IPS-15b (cell line): Measurements from ENCODE around the gene DAD1.

Experiments used
- H3K27me3 ChIP-seq: one replicate; pipeline ENCODE4 v1.6.1; 2013; ENCODE audit warnings: low read length; ENCODE audit not compliant: control insufficient read depth, insufficient read depth
- H3K36me3 ChIP-seq: one replicate; pipeline ENCODE4 v1.6.1; 2013; ENCODE audit warnings: low read length; ENCODE audit not compliant: control insufficient read depth, insufficient read depth
- H3K4me1 ChIP-seq: one replicate; pipeline ENCODE4 v1.6.1; 2013; ENCODE audit warnings: mild to moderate bottlenecking, low read length; ENCODE audit not compliant: control insufficient read depth, insufficient read depth
- H3K4me3 ChIP-seq: one replicate; pipeline ENCODE4 v1.5.1; 2013; ENCODE audit warnings: low read depth, low read length
- H3K9ac ChIP-seq: one replicate; pipeline ENCODE4 v1.6.1; 2013; ENCODE audit warnings: low read depth, mild to moderate bottlenecking, low read length
- H3K9me3 ChIP-seq: one replicate; pipeline ENCODE4 v1.6.1; 2013; ENCODE audit warnings: mild to moderate bottlenecking, low read length; ENCODE audit not compliant: control insufficient read depth, insufficient read depth

The DAD1 gene

DNA sequence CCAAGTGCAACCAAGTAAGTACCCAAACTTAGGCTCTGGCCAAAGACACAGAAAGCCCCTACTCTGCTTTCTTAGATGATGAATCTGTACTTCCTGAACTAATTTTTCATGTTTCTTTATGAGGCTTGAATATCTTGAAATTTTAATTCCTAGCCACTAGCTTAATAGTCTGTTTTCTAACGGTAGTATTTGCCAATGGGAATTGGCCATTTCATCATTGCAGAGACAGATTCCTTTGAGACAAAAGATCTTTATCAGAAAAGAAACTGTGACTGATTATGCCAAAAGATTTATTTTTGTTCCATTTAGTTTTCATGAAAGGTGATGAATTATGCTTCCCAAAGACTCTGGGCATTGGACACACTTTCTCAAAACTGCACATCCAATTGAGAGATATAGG, 48.7 kb downstream of the DAD1 start:
- Histone ChIP-seq H3K9me3 (peaks cover 3% of the 10 kb centered on the region), H3K4me1 (no peaks in the 10 kb centered on the region), H3K27me3 (peaks cover 3% of the 10 kb centered on the region), H3K9ac (no peak overlapping the region), H3K4me3 (no peak overlapping the region), H3K36me3 (no peaks in the 10 kb centered on the region)

DNA sequence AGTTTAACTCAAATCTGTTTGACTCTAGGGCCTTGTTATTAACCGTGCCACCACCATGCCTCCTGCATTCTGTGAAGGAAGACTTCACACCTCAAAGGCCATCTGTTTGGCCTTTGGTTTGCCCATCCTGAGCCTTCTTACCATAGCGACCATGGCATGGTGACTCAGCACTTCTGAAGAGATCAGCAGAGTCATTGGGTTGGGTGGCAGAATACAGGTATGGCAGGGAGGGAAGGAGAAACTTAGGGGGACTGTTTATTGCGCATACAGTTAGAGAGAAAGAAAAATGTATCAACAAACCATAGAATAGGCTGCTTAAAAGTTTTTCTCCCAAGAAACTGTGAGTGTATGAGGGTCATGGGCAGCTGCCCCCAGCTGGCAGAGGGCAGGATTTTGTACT, 49.2 kb downstream of the DAD1 start:
- no peaks in the 10 kb centered on the region for H3K27me3 ChIP-seq
- no peak overlapping the region for H3K9ac ChIP-seq
- H3K9me3 ChIP-seq = peaks cover 3% of the 10 kb centered on the region
- H3K4me3 ChIP-seq = no peak overlapping the region
- no peaks in the 10 kb centered on the region for H3K36me3 ChIP-seq
- no peaks in the 10 kb centered on the region for H3K4me1 ChIP-seq

DNA sequence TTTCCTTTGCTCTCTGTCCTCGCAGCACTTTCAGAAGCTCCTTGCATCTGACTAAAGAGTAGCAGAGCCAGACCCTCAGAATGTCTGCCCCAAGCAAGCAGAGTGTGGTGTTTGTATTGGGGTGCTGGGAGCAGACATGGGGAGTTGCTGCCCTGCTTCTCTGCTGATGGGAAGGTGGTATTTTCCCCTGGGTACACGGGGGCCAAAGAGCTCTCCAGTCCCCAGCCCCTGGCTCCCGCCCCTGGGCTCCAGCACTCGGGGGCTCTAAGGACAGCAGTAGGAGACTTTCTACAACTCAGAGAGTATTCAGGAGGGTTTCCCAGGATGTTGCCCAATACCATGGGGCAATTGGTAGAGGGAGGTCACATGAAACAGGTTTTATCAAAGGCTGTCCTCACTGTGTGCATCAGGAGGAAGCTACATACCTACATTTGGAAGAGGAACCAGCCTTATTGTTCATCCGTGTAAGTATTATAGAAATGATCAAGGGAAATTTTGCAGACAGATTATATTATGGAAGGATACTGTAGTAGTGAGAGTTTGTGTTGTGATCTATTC, 50.3 kb downstream of the DAD1 start:
- Histone ChIP-seq H3K4me1 (no peaks in the 10 kb centered on the region), H3K9ac (no peak overlapping the region), H3K36me3 (no peaks in the 10 kb centered on the region)

DNA sequence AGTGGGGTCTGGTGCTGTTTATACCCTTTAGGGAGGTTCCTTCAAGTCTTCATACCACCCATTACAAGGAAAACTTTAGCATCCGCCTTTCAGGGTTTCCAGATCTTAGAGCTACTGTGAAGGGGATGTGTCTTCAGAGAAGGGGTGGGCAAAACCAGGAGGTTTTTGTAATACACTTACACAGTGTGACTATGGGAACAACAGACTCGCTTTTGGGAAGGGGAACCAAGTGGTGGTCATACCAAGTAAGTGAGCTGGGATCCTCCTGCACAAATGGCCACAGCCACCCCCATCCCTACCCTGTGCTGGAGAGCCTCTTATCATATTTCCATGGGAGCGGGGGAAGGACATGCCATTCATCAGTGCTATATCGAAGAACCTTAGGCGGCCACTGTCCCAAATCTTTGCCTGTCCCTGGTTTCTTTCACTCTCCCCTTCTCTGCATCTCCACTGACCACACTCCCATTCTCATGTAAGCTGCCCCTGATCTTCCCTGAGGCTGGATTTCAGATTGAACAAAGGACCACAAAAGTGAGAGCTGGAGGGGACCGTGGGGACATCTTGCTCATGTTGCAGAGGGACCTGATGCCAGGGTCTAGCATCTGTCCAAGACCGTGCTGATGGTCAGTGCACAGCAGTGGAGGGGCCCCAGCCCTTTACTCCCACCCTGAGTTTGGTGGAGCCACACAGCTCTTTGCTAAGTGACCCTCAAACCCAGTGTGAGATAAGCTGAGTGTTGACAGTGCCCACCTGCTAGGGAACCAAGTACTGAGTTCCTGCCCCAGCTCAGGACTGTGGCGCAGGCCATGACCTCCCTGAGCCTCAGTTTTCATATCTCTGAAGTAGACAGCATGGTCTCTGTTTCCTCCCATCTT, 51.4 kb downstream of the DAD1 start:
- Histone ChIP-seq H3K36me3 (no peaks in the 10 kb centered on the region), H3K4me1 (no peaks in the 10 kb centered on the region), H3K27me3 (no peaks in the 10 kb centered on the region), H3K9me3 (peaks cover 3% of the 10 kb centered on the region), H3K9ac (no peak overlapping the region), H3K4me3 (no peak overlapping the region)

More for the DNA sequence above, 50.3 kb downstream of the DAD1 start:
- Histone ChIP-seq H3K9me3 (peaks cover 3% of the 10 kb centered on the region), H3K27me3 (no peaks in the 10 kb centered on the region), H3K4me3 (no peak overlapping the region)

DNA sequence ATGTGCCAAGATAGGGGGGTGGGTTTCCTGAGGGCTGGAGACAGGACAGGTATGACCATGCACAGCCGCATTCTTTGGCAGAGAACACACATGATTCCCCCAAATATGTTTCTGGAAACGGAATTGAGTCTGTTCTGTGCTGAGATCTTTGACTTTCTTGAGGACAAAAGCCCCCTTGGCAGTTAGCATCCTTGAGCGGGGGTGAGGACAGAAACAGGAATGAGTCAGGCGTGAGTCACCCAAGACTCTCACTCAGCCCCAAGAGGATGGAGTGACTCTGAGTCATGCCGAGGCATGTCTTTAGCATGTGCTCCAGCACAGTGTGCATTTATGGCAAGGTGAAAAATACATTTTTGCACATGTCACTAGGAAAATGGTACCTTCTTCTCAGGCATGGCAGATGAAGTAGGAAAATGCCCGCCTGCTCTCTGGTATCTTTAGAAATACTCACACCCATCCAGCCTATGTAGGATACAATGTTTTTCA, 52.1 kb downstream of the DAD1 start:
- H3K4me1 ChIP-seq = no peaks in the 10 kb centered on the region
- H3K9me3 ChIP-seq = peaks cover 3% of the 10 kb centered on the region
- no peak overlapping the region for H3K4me3 ChIP-seq
- H3K36me3 ChIP-seq = no peaks in the 10 kb centered on the region
- no peaks in the 10 kb centered on the region for H3K27me3 ChIP-seq
- H3K9ac ChIP-seq = no peak overlapping the region

DNA sequence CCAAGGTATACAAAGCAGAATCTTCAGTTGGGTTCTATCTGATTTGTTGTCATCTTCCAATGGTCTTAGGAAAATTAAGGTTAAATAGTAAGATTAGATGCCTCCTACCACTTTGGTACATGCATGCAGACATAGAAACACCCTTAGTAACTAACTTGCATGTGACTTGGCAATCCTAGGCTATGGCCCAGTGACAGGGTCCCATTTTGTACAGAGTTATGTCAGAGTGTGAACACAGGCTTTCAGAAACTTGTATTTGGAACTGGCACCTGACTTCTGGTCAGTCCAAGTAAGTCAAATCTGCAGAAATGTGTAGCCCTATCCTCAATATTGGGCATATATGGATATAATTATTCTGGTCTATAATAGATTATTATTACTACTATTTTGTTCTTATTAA, 53.1 kb downstream of the DAD1 start:
- H3K27me3 ChIP-seq = no peaks in the 10 kb centered on the region
- peaks cover 3% of the 10 kb centered on the region for H3K9me3 ChIP-seq
- H3K4me1 ChIP-seq = no peaks in the 10 kb centered on the region
- no peak overlapping the region for H3K4me3 ChIP-seq
- no peaks in the 10 kb centered on the region for H3K36me3 ChIP-seq
- no peak overlapping the region for H3K9ac ChIP-seq

DNA sequence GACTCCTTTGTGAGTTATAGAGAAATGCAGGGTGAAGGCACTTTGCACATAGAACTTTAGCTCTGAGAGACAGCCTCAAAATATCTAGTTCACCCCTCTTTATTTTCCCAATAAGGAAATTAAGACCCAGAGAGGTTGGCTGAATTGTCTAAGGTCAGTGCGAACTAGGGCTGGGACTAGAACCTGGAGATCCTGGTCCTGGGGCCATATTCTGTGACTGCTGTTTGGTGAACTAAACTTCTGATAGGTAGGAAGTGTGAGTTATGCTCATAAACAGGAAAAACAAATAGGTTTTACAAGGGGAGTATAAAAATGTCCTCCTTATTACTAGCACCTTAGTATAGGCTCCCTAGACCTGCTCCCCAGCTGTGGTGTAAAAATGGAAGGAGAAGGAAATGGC, 53.9 kb downstream of the DAD1 start:
- Histone ChIP-seq H3K9me3 (peaks cover 3% of the 10 kb centered on the region), H3K4me3 (no peak overlapping the region), H3K36me3 (no peaks in the 10 kb centered on the region), H3K9ac (no peak overlapping the region), H3K4me1 (no peaks in the 10 kb centered on the region), H3K27me3 (no peaks in the 10 kb centered on the region)

DNA sequence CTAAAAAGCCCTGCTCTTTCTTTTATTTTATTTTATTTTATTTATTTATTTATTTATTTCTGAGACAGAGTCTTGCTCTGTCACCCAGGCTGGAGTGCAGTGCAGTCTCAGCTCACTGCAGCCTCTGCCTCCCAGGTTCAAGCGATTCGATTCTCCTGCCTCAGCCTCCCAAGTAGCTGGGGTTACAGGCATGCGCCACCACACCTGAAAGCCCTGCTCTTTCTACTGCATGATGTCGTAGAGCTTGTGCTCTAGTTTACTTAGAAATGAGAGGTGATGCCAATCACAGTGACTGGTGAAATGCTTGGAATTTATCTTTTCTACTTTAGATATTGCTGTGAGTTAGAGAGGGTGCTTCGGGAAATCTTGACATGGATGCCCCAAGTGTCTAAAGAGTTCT, 54.5 kb downstream of the DAD1 start:
- Histone ChIP-seq H3K9ac (no peak overlapping the region), H3K27me3 (no peaks in the 10 kb centered on the region), H3K9me3 (peaks cover 3% of the 10 kb centered on the region), H3K36me3 (no peaks in the 10 kb centered on the region), H3K4me1 (no peaks in the 10 kb centered on the region), H3K4me3 (no peak overlapping the region)

DNA sequence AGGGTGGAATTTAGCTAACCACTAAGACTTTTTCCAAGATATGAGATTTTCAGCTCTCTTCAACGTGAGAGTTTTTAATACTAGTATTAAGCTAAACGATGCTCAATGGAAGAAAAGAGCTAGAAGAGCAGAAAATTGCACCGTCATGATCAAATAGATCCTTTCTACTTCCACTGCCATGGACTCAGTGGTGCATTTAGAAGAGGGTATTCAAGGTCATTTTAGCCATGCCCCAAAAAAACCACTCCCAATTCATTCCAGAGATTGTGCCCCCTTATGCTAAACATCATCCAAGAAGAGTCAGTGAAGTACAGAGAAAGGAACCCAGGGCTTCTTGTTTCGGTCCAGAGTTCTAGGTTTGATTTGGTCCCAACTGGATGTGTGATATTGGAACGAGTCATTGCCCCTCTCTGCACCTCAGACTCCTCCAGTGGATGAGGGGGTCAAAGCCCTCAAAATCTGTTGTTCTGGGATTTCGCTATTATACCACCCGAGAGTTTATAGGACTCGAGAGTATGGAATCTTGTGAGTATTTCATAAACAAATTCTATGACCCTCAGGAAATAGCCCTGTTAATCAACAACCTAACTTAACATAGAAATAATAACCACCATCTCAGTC, 55.2 kb downstream of the DAD1 start:
- Histone ChIP-seq H3K4me1 (no peaks in the 10 kb centered on the region), H3K27me3 (no peaks in the 10 kb centered on the region), H3K9ac (no peak overlapping the region), H3K4me3 (no peak overlapping the region), H3K36me3 (no peaks in the 10 kb centered on the region), H3K9me3 (peaks cover 3% of the 10 kb centered on the region)

DNA sequence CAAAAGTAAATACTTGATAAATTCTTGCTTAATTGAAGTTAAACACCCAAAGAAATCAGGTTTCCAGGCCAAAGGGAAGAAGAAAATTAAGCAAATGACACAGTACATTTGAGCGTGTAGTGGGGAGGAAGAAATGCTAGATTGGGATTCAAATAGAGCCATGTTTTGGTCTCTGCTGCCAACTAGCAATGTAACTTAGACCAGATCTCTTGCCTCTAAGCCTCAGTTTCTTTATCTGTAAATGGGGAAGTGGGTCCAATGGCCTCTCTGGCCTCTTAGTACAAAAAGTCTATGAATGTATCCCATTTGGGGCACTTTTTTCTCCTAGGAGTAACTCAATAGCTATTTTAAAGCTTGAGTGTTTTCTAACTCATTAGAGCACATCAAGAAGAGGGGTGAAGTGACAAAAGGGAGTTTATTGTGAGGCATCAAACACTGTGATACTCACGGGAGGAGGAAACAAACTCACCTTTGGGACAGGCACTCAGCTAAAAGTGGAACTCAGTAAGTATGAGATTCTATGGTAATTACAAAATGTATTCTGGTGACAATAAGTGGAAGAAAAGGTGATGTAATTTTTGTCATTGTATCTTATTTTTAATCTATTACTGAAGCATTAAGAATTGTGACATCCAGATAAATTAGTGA, 55.8 kb downstream of the DAD1 start:
- no peak overlapping the region for H3K4me3 ChIP-seq
- no peaks in the 10 kb centered on the region for H3K27me3 ChIP-seq
- no peak overlapping the region for H3K9ac ChIP-seq
- H3K9me3 ChIP-seq = peaks cover 3% of the 10 kb centered on the region
- H3K36me3 ChIP-seq = no peaks in the 10 kb centered on the region
- H3K4me1 ChIP-seq = no peaks in the 10 kb centered on the region

DNA sequence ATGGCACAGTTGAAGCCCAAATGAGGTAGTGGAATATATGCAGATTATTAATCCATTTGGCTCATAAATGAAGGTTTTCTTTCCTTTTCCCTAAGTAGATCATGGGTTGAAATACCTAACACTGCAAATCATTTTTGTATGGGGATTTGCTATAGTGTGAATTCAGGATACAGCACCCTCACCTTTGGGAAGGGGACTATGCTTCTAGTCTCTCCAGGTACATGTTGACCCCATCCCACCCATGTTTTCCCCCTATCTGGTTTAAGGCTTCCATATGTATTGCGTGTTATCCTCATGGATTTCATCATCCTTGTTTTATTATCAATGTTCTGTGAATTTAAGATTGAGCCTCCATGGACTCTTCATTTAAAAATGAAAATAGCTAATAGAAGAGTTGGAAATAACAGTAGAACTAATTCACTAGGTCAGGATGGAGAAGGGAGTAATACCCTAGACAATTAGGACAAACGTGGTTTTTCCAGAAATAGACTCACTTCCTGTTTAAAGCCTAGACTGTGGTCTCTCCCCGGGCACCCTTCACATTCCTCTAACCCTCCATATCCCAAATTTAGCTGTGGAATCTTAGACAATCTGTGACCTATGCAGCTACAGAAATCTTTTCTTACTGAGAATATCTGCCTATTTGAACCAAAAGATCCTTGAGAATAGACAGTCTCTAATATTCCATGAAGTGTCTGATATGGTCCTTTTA, 56.5 kb downstream of the DAD1 start:
- Histone ChIP-seq H3K27me3 (no peaks in the 10 kb centered on the region), H3K36me3 (no peaks in the 10 kb centered on the region), H3K4me3 (no peak overlapping the region), H3K4me1 (no peaks in the 10 kb centered on the region), H3K9ac (no peak overlapping the region), H3K9me3 (peaks cover 3% of the 10 kb centered on the region)
